Stimulated activated CD8-positive, alpha-beta memory T cell treated with anti-CD3 and anti-CD28 coated beads, Interleukin-15, amount 100 ng/mL, for 1 hour (primary cell): ENCODE results near the gene BCL11B.

Source experiments
- DNase-seq: peaks from one replicate; pipeline ENCODE4 v3.0.0-alpha.2; 2020; ENCODE audit warnings: low read depth

Gene BCL11B

GRCh38 chr14:99134516-99135046 lies 137.4 kb downstream of the BCL11B start:
- no peak for DNase-seq

- no peak for DNase-seq
Measured at GRCh38 chr14:99133636-99134515, 138.1 kb downstream of the BCL11B start.

GRCh38 chr14:99132821-99133635 lies 139.0 kb downstream of the BCL11B start:
- no peak for DNase-seq

- DNase-seq, result no peak
Measured at GRCh38 chr14:99131632-99132271, 140.2 kb downstream of the BCL11B start.

GRCh38 chr14:99129998-99130397 lies 142.0 kb downstream of the BCL11B start:
- DNase-seq, result no peak

GRCh38 chr14:99129211-99129696 lies 142.7 kb downstream of the BCL11B start:
- no peak for DNase-seq

GRCh38 chr14:99128185-99128584 lies 143.8 kb downstream of the BCL11B start:
- DNase-seq, result no peak

GRCh38 chr14:99127651-99128167 lies 144.3 kb downstream of the BCL11B start:
- no peak for DNase-seq

- DNase-seq, result no peak
Measured at GRCh38 chr14:99125616-99126431, 146.2 kb downstream of the BCL11B start.

GRCh38 chr14:99125113-99125512 lies 146.9 kb downstream of the BCL11B start:
- DNase-seq, result no peak

- DNase-seq, result no peak
Measured at GRCh38 chr14:99124482-99125105, 147.4 kb downstream of the BCL11B start.

GRCh38 chr14:99123208-99123870 lies 148.7 kb downstream of the BCL11B start:
- no peak for DNase-seq

GRCh38 chr14:99122521-99123125 lies 149.4 kb downstream of the BCL11B start:
- DNase-seq, result no peak

- DNase-seq, result no peak
Measured at GRCh38 chr14:99121319-99121875, 150.6 kb downstream of the BCL11B start.

- DNase-seq, result no peak
Measured at GRCh38 chr14:99120526-99121318, 151.3 kb downstream of the BCL11B start.

- no peak for DNase-seq
Measured at GRCh38 chr14:99119554-99120525, 152.2 kb downstream of the BCL11B start.
